ENCODE results near the gene LITAF.
"Not testable (repeated sequence)": the region's sequence is repeated elsewhere in the genome, so short reads cannot be mapped to it uniquely, and the experiment has no call there.

Gene LITAF

DNA sequence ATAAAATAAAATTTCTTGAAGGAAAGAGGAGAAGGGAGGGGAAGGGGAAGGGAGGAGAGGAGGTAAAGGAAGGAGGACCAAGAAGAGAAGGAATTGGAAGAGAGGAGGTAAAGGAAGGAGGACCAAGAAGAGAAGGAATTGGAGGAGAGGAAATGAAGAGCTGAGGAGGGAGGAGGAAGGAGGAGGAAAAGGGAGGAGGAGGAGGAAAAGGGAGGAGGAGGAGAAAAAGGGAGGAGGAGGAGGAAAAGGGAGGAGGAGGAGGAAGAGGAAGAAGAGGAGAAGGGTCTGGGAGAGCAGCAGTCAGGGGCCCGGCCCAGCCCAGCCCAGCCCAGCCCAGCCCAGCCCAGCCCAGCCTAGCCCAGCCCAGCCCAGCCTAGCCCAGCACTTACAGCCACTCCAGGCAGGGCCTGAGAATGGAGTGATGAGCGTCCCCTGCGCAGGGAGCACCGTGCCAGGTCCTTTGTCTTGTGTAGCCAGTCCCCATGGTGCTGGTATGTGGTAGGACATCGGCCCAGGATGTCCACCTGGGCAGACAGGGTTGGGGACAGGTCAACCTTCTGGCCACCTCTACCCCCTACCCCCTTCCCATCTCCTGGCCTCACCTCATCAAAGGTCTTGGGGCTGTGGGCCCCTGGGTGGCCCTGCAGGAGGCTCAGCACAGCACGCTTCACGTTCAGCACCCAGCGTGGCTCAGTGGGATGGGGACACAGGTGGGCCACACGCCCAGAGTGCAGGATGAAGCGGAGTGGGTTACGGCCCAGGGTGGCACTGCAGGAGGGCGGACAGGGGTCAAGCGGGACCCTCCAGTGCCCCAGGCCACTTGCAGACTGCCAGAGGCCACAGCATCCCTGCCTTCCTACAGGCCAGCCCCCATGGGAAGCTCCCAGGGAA is 70.9 kb downstream of the LITAF start:
- TF ChIP-seq, protein P1, sequence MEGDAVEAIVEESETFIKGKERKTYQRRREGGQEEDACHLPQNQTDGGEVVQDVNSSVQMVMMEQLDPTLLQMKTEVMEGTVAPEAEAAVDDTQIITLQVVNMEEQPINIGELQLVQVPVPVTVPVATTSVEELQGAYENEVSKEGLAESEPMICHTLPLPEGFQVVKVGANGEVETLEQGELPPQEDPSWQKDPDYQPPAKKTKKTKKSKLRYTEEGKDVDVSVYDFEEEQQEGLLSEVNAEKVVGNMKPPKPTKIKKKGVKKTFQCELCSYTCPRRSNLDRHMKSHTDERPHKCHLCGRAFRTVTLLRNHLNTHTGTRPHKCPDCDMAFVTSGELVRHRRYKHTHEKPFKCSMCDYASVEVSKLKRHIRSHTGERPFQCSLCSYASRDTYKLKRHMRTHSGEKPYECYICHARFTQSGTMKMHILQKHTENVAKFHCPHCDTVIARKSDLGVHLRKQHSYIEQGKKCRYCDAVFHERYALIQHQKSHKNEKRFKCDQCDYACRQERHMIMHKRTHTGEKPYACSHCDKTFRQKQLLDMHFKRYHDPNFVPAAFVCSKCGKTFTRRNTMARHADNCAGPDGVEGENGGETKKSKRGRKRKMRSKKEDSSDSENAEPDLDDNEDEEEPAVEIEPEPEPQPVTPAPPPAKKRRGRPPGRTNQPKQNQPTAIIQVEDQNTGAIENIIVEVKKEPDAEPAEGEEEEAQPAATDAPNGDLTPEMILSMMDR (conservative IDR thresholded peaks at IDR 0.05; ENCODE audit: low read depth, low read length) = no peak
- DNase-seq (ENCODE audit: low read depth) = no peak
- H3K4me3 ChIP-seq (ENCODE audit: low read length) = no peak overlapping the region

DNA sequence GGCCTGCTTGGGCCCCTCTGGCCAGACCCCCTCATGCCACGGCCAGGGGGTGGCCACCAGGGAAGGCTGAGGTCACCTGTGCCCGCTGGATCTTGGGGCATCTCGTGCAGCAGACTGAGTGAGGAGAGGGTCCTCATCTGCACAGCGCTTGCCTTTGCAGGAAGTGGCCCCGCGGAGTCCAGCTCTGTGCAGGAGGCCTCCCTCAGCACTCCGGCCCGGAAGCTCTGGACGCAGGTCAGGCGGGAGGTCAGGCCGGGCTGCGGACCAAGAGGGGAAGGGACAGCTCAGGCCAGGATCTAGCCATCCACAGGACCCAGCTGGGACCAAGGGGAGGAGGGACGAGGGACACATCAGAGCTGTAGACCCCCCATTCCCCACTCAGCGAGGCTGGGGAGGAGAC is 72.4 kb downstream of the LITAF start:
- TF ChIP-seq, protein P1 (conservative IDR thresholded peaks at IDR 0.05; ENCODE audit: low read depth, low read length) = no peak
- DNase-seq (ENCODE audit: low read depth) = no peak
- H3K4me3 ChIP-seq (ENCODE audit: low read length) = no peak overlapping the region

DNA sequence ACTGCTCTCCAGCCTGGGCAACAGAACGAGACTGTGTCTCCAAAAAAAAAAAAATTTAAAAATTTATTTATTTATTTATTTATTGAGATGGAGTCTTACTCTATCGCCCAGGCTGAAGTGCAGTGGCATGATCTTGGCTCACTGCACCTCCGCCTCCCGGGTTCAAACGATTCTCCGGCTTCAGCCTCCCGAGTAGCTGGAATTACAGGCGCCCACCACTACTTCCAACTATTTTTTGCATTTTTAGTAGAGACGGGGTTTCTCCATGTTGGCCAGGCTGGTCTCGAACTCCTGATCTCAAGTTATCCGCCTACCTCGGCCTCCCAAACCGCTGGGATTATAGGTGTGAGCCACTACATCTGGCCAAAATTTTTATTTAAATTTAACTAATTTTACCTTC is 73.4 kb downstream of the LITAF start:
- not testable (repeated sequence) for DNase-seq (ENCODE audit: low read depth); H3K4me3 ChIP-seq (ENCODE audit: low read length)

DNA sequence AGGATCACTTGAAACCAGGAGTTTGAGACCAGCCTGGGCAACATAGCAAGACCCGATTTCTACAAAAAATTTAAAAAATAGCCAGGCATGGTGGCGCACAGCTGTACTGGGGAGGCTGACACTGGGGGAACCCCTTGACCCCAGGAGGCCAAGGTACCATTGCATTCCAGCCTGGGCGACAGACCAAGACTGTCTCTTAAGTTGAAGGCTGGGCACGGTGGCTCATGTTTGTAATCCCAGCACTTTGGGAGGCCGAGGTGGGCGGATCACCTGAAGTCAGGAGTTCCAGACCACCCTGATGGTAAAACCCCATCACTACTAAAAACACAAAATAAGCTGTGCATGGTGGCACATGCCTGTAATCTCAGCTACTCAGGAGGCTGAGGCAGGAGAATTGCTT is 74.9 kb downstream of the LITAF start:
- DNase-seq (ENCODE audit: low read depth) = no peak
- H3K4me3 ChIP-seq (ENCODE audit: low read length) = no peak overlapping the region
- TF ChIP-seq, protein P1 (conservative IDR thresholded peaks at IDR 0.05; ENCODE audit: low read depth, low read length) = no peak

DNA sequence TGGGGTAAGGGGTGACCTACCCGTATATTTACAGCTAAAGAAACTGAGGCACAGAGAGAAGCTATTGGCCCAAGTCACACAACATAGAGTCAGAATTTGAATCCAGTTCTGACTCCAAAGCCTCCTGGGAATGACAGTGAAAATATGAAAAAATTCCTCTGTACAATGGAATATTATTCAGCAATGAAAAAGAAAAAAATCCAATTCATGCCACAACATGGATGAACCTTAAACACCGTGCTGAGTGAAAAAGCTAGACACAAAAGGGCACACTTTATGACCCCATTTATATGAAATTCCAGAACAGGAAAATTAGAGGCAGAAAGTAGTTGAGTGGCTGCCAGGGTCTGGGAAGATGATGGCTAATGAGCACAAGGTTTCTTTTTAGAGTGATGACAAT is 75.4 kb downstream of the LITAF start:
- no peak overlapping the region for H3K4me3 ChIP-seq (ENCODE audit: low read length)
- TF ChIP-seq, protein P1 (conservative IDR thresholded peaks at IDR 0.05; ENCODE audit: low read depth, low read length) = no peak
- no peak for DNase-seq (ENCODE audit: low read depth)

DNA sequence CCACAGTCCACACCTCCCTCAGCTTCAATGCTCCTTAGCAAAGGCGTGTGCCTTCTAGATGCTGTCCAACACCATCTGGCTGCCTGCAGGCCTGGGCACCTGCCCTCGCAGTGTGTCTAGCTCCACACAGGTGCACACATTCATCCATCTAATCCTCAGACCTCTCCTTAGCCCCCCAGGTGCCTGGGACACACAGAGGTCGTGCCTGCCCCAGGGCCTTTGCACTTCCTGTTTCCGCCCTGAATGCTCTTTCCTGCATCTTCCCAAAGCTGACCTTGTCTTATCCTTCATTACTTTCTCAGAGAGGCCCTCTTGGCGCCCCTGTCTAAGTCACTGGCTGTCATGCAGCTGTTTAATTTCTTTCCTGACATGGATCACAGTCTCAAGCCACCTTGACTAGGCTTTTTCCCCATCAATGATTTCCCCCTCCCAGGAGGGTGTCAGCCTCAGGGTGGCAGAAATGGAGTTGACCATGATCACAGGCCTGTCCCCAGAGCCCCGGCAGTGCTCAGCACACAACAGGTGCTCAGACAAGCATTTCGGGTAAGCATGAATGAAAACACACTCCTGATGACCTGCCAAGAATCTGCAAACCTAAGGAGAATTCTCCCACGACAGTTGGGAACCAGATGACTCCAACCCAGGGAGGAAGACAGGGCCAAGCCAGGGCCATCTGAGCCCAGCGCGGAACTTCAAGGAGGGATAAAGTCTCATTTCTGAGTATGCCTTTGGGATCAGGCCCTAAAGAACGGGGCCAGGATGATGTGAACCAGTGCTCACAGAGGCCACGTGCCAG is 76.3 kb downstream of the LITAF start:
- no peak for DNase-seq (ENCODE audit: low read depth)
- TF ChIP-seq, protein P1 (conservative IDR thresholded peaks at IDR 0.05; ENCODE audit: low read depth, low read length) = no peak
- no peak overlapping the region for H3K4me3 ChIP-seq (ENCODE audit: low read length)

DNA sequence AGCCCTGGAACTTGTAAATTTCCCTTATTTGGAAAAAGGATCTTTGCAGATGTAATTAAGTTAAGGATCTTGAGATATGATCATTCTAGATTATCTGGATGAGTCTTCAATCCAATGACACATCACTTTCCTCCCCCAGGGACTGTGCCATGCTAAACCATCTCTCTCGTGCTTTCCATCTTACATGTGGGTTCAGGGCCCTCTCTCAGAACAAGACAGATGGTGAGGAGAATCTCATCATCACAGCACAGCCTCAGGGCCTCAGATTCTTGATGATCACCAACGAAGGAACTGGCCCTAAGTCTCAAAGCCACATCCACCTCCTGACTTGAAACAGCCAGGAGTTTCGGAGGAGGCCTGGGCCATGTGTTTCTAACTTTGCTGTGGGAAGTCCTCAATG is 78.7 kb downstream of the LITAF start:
- DNase-seq (ENCODE audit: low read depth) = no peak
- no peak overlapping the region for H3K4me3 ChIP-seq (ENCODE audit: low read length)
- TF ChIP-seq, protein P1 (conservative IDR thresholded peaks at IDR 0.05; ENCODE audit: low read depth, low read length) = no peak

All from retinal pigment epithelial cell (primary cell).